K562 (cell line): ENCODE results near the gene GTPBP6. TPM values are rescaled to one million over a fixed set of nuclear protein-coding genes. Genes with fewer than 3 reads are reported as not detected.

ENCODE experiments used
- ATAC-seq: fragments of 200-7000 bp; cut with Tn5 transposase; 3 replicates; pipeline ENCODE4 v1.9.1; 2020; ENCODE audit warnings: moderate library complexity
- BruUV-seq: library from RNA; stranded (reverse); fragments of 400-500 nt; replicated peaks from 2 replicates; lab custom pipeline; 2021; lab: Mats Ljungman, UMichigan
- CTCF ChIA-PET: fragments of 300-600 bp; formaldehyde crosslinking; extraction: SDS; loops from one replicate; lab custom pipeline; 2021; ENCODE audit warnings: low intra/inter-chr PET ratio; lab: Yijun Ruan, JAX
- POLR2A ChIA-PET: fragments of 300-600, 350-650 bp; sonication (Branson Sonifier 250); formaldehyde crosslinking; extraction: SDS; loops from one replicate; lab custom pipeline; 2021; ENCODE audit warnings: antibody characterized with exemption, inconsistent platforms; lab: Yijun Ruan, JAX
- DNase-seq, 4 experiments: peaks; one replicate each; pipeline versions ENCODE4 v3.0.0 to v3.0.0-alpha.2; 2011 to 2018; ENCODE audit warnings: low spot score in 3 of 4, mixed read lengths in 3 of 4; ENCODE audit errors: extremely low read depth in 1 of 4
- FAIRE-seq: peaks from 2 replicates; lab custom pipeline; 2011; peaks lifted over from hg19 to GRCh38; lab: Jason Lieb, UNC
- H2AFZ ChIP-seq: 2 replicates; pipeline ENCODE4 v1.6.0; 2011; ENCODE audit warnings: low read depth, low read length, control low read depth, inconsistent platforms
- H3K27ac ChIP-seq: fragments of 200-600 bp; 3 replicates; pipeline ENCODE4 v1.8.0; 2011; ENCODE audit warnings: low read depth, mild to moderate bottlenecking, control low read depth, inconsistent platforms, low read length, moderate library complexity, mixed read lengths; ENCODE audit errors: extremely low read depth
- H3K27me3 ChIP-seq, 2 experiments: fragments of 300-600 bp in 1 of 2; 2 replicates in 1 of 2; 3 replicates in 1 of 2; pipeline versions ENCODE4 v1.6.0 to v1.8.0; 2011; ENCODE audit warnings: inconsistent platforms in 2 of 2, low read length in 2 of 2, mild to moderate bottlenecking in 1 of 2, mixed read lengths in 1 of 2, moderate library complexity in 1 of 2; ENCODE audit not compliant: control insufficient read depth in 2 of 2, insufficient read depth in 2 of 2
- H3K36me3 ChIP-seq: fragments of 300-600 bp; 3 replicates; pipeline ENCODE4 v1.8.0; 2011; ENCODE audit warnings: mild to moderate bottlenecking, low read length, inconsistent platforms; ENCODE audit not compliant: control insufficient read depth, insufficient read depth
- H3K4me1 ChIP-seq, 2 experiments: fragments of 200-600 bp in 1 of 2; replicated peaks in 1 of 2; 2 replicates in 1 of 2; 3 replicates in 1 of 2; pipeline versions ENCODE4 v1.5.1 to v1.8.0; 2011; ENCODE audit warnings: inconsistent platforms in 2 of 2, low read length in 2 of 2, mild to moderate bottlenecking in 1 of 2, mixed read lengths in 1 of 2, moderate library complexity in 1 of 2; ENCODE audit not compliant: control insufficient read depth in 2 of 2, insufficient read depth in 2 of 2
- H3K4me2 ChIP-seq: 2 replicates; pipeline ENCODE4 v1.6.1; 2011; ENCODE audit warnings: low read length, control low read depth, inconsistent platforms, mixed read lengths; ENCODE audit not compliant: insufficient read depth
- H3K4me3 ChIP-seq: fragments of 200-600 bp; sonication (generic), shearing (Covaris generic); 2 replicates; pipeline ENCODE4 v1.5.1; 2016; ENCODE audit warnings: control low read depth, inconsistent platforms
- H3K79me2 ChIP-seq: fragments of 200-600 bp; 3 replicates; pipeline ENCODE4 v1.8.0; 2011; ENCODE audit warnings: low read length, inconsistent platforms; ENCODE audit not compliant: control insufficient read depth, insufficient read depth
- H3K9ac ChIP-seq, 2 experiments: 2 replicates each; pipeline versions ENCODE4 v1.6.0 to v1.6.1; 2011; ENCODE audit warnings: low read depth in 2 of 2, low read length in 2 of 2, control low read depth in 1 of 2, inconsistent platforms in 1 of 2, mild to moderate bottlenecking in 1 of 2, mixed read lengths in 1 of 2; ENCODE audit not compliant: insufficient read depth in 1 of 2
- H3K9me1 ChIP-seq: one replicate; pipeline ENCODE4 v1.6.0; 2011; ENCODE audit warnings: inconsistent platforms, mild to moderate bottlenecking, low read length, moderate library complexity; ENCODE audit not compliant: control insufficient read depth, insufficient read depth
- H3K9me3 ChIP-seq: replicated peaks from 2 replicates; pipeline ENCODE4 v1.5.1; 2011; ENCODE audit warnings: low read depth, low read length, inconsistent platforms; ENCODE audit not compliant: control insufficient read depth, insufficient read depth
- H4K20me1 ChIP-seq: replicated peaks from 2 replicates; pipeline ENCODE4 v1.6.1; 2011; ENCODE audit warnings: low read length, inconsistent platforms, mixed read lengths; ENCODE audit not compliant: control insufficient read depth, insufficient read depth
- ATF2 ChIP-seq: sonication (generic); formaldehyde crosslinking; IDR thresholded peaks from 2 replicates; pipeline ENCODE4 v1.8.1; 2022; ENCODE audit warnings: missing genetic modification reagents
- FOXO4 ChIP-seq: fragments of 450-650 bp; formaldehyde crosslinking; IDR thresholded peaks from 2 replicates; pipeline ENCODE4 v1.4.0; 2020; ENCODE audit warnings: mild to moderate bottlenecking, moderate library complexity
- GTF2B ChIP-seq: IDR thresholded peaks from 2 replicates; pipeline ENCODE4 v1.6.1; 2011; ENCODE audit not compliant: insufficient read length; ENCODE audit errors: extremely low read depth
- GTF2E2 ChIP-seq: fragments of 200-800 bp; sonication (Bioruptor generic); IDR thresholded peaks from 2 replicates; pipeline ENCODE4 v1.6.1; 2016; ENCODE audit warnings: missing genetic modification characterization, missing compliant biosample characterization
- HCFC1 ChIP-seq: IDR thresholded peaks from 2 replicates; pipeline ENCODE4 v1.6.1; 2012; ENCODE audit warnings: low read depth, low read length, improper control_type of control experiment
- NFXL1 ChIP-seq: fragments of 450-650 bp; formaldehyde crosslinking; IDR thresholded peaks from 2 replicates; pipeline ENCODE4 v1.4.0; 2021; ENCODE audit warnings: mild to moderate bottlenecking
- NRF1 ChIP-seq, 2 experiments: fragments of 450-650 bp; IDR thresholded peaks in 1 of 2; conservative IDR thresholded peaks in 1 of 2; 2 replicates each; pipeline ENCODE4 v1.6.1; 2014; ENCODE audit warnings: mild to moderate bottlenecking in 2 of 2
- POLR2B ChIP-seq: fragments of 450-650 bp; IDR thresholded peaks from 2 replicates; pipeline ENCODE4 v1.6.1; 2018; ENCODE audit warnings: low read depth; ENCODE audit not compliant: partially characterized antibody
- SMARCA5 ChIP-seq: fragments of 450-650 bp; IDR thresholded peaks from 2 replicates; pipeline ENCODE4 v1.6.1; 2016
- SMARCB1 ChIP-seq: IDR thresholded peaks from 2 replicates; pipeline ENCODE4 v1.6.1; 2011; ENCODE audit warnings: improper control_type of control experiment, low read depth; ENCODE audit not compliant: insufficient read length
- TRIM28 ChIP-seq: fragments of 450-650 bp; IDR thresholded peaks from 2 replicates; pipeline ENCODE4 v1.6.1; 2017
- U2AF2 ChIP-seq: fragments of 200-400 bp; formaldehyde crosslinking; optimal IDR thresholded peaks from 2 replicates; pipeline ENCODE3; 2017; ENCODE audit warnings: low read depth, mild to moderate bottlenecking, low read length
- ZFPM2 ChIP-seq: fragments of 250-450 bp; sonication (Bioruptor Pico); IDR thresholded peaks from 2 replicates; pipeline ENCODE4 v1.5.1; 2022; ENCODE audit warnings: mild to moderate bottlenecking
- ZFX ChIP-seq: sonication (generic); formaldehyde crosslinking; IDR thresholded peaks from 2 replicates; pipeline ENCODE4 v1.8.0; 2022; ENCODE audit warnings: mild to moderate bottlenecking, missing genetic modification reagents, moderate library complexity
- ZNF77 ChIP-seq: fragments of 250-450 bp; sonication (Bioruptor Pico); IDR thresholded peaks from 2 replicates; pipeline ENCODE4 v1.5.0; 2020
- WGBS: fragments of 100-300 bp; shearing (Covaris generic); methylation state at CpG from one replicate; pipeline ENCODE4 v1.1.6; 2016; ENCODE audit warnings: low coverage, mixed read lengths; ENCODE audit not compliant: insufficient coverage; ENCODE audit errors: missing lambda C conversion rate; 5-methylcytosine and 5-hydroxymethylcytosine counted together
- in situ Hi-C: fragments of 300-500 bp; cut with MboI; formaldehyde crosslinking; loops from 4 replicates; pipeline ENCODE4 v1.15.0; 2018; ENCODE audit warnings: inconsistent platforms, mixed read lengths
- intact Hi-C: fragments of 100-400 bp; cut with micrococcal nuclease; formaldehyde crosslinking; loops from 2 replicates; pipeline ENCODE4 v1.14.2; 2022
- polyA plus RNA-seq, 8 experiments: library from polyadenylated mRNA; depleted of rRNA in 4 of 8; stranded (reverse) in 5 of 8; unstranded in 3 of 8; fragments of >200 nt; fragmentation: Nextera tagmentation in 2 of 8; fragmentation: Illumina TruSeq in 1 of 8; extraction: Ambion mirVana in 2 of 8; extraction: Trizol in 1 of 8; gene quantifications; 2 replicates each; pipeline versions ENCODE4 v1.2.1 to v1.2.3, GENCODE V29; 2011 to 2014; ENCODE audit warnings: inconsistent platforms in 1 of 8, missing spikeins in 1 of 8
- total RNA-seq, 7 experiments: library from RNA; depleted of rRNA in 6 of 7; stranded (reverse); fragments of >200 nt in 6 of 7; fragmentation: Illumina TruSeq in 2 of 7; extraction: Trizol in 2 of 7; gene quantifications; 2 replicates each; pipeline versions ENCODE4 v1.2.1 to v1.2.3, GENCODE V29; 2011 to 2021; ENCODE audit warnings: low replicate concordance in 1 of 7
- TF ChIP-seq, protein P1 (sequence below): fragments of 250-450 bp; sonication (Bioruptor Pico); IDR thresholded peaks from 2 replicates; pipeline ENCODE4 v1.8.0; 2022; ENCODE audit warnings: inconsistent platforms, mild to moderate bottlenecking, moderate library complexity, borderline replicate concordance
- TF ChIP-seq, protein P2 (sequence below): IDR thresholded peaks from 2 replicates; pipeline ENCODE4 v1.6.1; 2014; ENCODE audit warnings: antibody characterized with exemption

Gene GTPBP6
- total and polyA plus RNA-seq, 9 of the 15 experiments (the other 6 are each of a cell fraction or from before 2014, with no cell fraction given) = 0.24 to 35.2 (median 8.0) TPM

DNA sequence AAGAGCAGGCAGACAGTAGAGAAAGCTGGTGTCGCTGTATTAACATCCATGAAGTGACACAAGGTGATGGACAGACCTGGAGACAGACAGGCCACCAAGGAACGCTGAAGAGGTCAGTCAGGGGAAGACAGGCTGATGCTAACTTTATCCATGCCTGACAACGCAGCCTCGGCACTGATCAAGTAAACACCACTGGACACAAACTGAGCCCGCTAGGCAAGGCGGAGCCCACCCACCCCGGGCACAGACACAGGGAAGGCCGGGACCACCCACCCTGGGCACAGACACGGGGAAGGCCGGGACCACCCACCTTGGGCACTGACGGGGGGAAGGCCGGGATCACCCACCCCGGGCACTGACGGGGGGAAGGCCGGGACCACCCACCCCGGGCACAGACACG lies 49.3 kb upstream of the GTPBP6 start (continued):
- no peak for TF ChIP-seq POLR2B

DNA sequence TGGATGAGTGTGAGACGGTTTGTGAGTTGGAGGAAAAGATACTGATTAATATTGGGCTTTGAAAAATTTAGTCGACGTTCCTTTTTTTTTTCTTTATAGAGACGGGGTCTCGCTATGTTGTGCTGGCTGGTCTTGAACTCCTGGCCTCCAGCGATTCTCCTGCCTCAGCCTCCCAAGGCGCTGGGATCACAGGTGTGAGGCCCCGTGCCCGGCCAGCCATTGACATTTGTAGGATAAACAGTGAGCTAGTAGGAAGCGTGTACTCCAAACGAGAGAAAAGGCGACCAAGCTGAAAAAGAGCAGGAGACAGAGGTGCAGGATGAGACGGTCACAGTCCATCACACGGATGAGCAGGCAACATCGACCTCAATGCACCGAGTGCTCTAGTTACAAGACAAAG lies 48.8 kb upstream of the GTPBP6 start:
- Histone ChIP-seq H3K9ac (no peak overlapping the region), H3K27me3 (no peaks in the 10 kb centered on the region), H3K9me3 (no peaks in the 10 kb centered on the region), H3K36me3 (no peaks in the 10 kb centered on the region; the same call in 2 of the 3 replicates), H4K20me1 (no peaks in the 10 kb centered on the region), H3K9me1 (no peaks in the 10 kb centered on the region), H2AFZ (no peak overlapping the region), H3K79me2 (no peaks in the 10 kb centered on the region; the same call in 2 of the 3 replicates), H3K4me1 (peaks cover 3 to 36% of the 10 kb centered on the region in 2 experiments; a peak in 4 of 5 replicates), H3K4me2 (no peak overlapping the region), H3K4me3 (no peak overlapping the region), H3K27ac (no peak overlapping the region)
- ChIA-PET CTCF (no interaction called here), POLR2A (no interaction called here)
- no TSS peak for BruUV-seq
- ATAC-seq (no peak), DNase-seq (no peak), FAIRE-seq (no peak)
- WGBS = 51% methylated on average over 10 of the region's 16 CpGs
- intact Hi-C loops (no loop called here), in situ Hi-C loops (no loop called here)
- TF ChIP-seq, protein P1, sequence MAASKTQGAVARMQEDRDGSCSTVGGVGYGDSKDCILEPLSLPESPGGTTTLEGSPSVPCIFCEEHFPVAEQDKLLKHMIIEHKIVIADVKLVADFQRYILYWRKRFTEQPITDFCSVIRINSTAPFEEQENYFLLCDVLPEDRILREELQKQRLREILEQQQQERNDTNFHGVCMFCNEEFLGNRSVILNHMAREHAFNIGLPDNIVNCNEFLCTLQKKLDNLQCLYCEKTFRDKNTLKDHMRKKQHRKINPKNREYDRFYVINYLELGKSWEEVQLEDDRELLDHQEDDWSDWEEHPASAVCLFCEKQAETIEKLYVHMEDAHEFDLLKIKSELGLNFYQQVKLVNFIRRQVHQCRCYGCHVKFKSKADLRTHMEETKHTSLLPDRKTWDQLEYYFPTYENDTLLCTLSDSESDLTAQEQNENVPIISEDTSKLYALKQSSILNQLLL (CRISPR knock-in tag) = no peak
- no peak for TF ChIP-seq TRIM28
- TF ChIP-seq GTF2B = no peak
- no peak for TF ChIP-seq HCFC1
- no peak for TF ChIP-seq ZFX (CRISPR knock-in tag)
- TF ChIP-seq FOXO4 = no peak
- TF ChIP-seq, protein P2, sequence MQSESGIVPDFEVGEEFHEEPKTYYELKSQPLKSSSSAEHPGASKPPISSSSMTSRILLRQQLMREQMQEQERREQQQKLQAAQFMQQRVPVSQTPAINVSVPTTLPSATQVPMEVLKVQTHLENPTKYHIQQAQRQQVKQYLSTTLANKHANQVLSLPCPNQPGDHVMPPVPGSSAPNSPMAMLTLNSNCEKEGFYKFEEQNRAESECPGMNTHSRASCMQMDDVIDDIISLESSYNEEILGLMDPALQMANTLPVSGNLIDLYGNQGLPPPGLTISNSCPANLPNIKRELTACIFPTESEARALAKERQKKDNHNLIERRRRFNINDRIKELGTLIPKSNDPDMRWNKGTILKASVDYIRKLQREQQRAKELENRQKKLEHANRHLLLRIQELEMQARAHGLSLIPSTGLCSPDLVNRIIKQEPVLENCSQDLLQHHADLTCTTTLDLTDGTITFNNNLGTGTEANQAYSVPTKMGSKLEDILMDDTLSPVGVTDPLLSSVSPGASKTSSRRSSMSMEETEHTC = no peak
- TF ChIP-seq SMARCB1 = no peak
- TF ChIP-seq U2AF2 = no peak
- no peak for TF ChIP-seq NRF1 (conservative IDR thresholded peaks at IDR 0.05 in 1 of 2, IDR thresholded peaks at IDR 0.05 in 1 of 2)
- no peak for TF ChIP-seq NFXL1 (CRISPR knock-in tag)
- TF ChIP-seq GTF2E2 = no peak
- TF ChIP-seq ZNF77 (CRISPR knock-in tag) = no peak
- TF ChIP-seq SMARCA5 = no peak
- TF ChIP-seq ZFPM2 (CRISPR knock-in tag) = no peak
- TF ChIP-seq ATF2 (CRISPR knock-in tag) = no peak
